ENCODE results near the gene CPM.
"Not testable (repeated sequence)": the region's sequence is repeated elsewhere in the genome, so short reads cannot be mapped to it uniquely, and the experiment has no call there.

The CPM gene

DNA sequence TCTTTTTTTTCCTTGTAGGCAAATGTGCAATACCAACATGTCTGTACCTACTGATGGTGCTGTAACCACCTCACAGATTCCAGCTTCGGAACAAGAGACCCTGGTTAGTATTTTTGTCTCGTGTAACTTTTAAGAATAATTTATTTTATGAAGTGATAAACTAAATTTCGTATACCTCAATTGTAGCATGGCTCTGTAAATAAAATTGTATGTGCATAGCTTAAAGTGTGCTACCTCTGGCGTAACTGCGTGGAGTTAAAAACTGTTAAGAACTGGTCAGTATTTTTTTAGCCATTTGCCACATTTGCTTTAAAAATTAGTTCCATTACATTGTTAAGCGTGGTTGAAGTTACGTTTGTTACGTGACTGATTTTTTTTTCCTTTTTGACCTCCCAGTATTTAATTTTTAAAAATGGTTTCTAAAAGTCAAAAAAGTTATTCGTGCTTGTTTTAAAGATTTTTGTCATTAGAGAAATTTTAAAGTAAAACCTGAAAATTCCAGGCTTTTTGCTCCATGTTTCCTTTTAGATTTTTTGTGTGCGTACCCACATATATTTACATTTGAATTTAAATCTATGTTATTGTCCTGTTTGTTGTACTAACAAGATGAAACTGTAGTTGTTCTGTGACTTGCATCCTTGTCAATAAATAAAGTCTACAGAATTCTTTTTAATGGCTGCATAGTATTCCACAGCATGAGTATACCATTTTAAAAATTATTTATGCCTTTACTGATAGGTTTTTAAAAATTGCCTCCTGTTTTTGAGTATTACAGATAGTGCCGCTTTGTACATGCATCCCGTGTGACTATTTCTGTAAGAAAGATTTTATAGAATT is 123.6 kb downstream of the CPM start:
- Mint-ChIP-seq H3K27me3 (ENCODE audit: low read depth) (peaks cover 3% of the 10 kb centered on the region), H3K9me3 (no peaks in the 10 kb centered on the region), H3K4me3 (peak overlapping the region; percentile 96 to 100 (median 100)), H3K27ac (peak overlapping the region; percentile 99 to 100 (median 100)), H3K36me3 (ENCODE audit: low read depth) (peaks cover 35% of the 10 kb centered on the region), H3K4me1 (peaks cover 27% of the 10 kb centered on the region)
- no peak for TF ChIP-seq CTCF (IDR thresholded peaks at IDR 0.05; ENCODE audit: unreplicated experiment in 3 of 3)

DNA sequence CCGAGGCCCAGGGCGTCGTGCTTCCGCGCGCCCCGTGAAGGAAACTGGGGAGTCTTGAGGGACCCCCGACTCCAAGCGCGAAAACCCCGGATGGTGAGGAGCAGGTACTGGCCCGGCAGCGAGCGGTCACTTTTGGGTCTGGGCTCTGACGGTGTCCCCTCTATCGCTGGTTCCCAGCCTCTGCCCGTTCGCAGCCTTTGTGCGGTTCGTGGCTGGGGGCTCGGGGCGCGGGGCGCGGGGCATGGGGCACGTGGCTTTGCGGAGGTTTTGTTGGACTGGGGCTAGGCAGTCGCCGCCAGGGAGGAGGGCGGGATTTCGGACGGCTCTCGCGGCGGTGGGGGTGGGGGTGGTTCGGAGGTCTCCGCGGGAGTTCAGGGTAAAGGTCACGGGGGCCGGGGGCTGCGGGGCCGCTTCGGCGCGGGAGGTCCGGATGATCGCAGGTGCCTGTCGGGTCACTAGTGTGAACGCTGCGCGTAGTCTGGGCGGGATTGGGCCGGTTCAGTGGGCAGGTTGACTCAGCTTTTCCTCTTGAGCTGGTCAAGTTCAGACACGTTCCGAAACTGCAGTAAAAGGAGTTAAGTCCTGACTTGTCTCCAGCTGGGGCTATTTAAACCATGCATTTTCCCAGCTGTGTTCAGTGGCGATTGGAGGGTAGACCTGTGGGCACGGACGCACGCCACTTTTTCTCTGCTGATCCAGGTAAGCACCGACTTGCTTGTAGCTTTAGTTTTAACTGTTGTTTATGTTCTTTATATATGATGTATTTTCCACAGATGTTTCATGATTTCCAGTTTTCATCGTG is 124.4 kb downstream of the CPM start:
- Mint-ChIP-seq H3K27me3 (ENCODE audit: low read depth) (peaks cover 3% of the 10 kb centered on the region), H3K4me1 (peaks cover 27% of the 10 kb centered on the region)

GRCh38 chr12:68807576-68808387 is 125.2 kb downstream of the CPM start, which contains the start of gene MDM2:
Gene MDM2 (plus strand): TSS chr12:68808177. CDS start chr12:68808478, 301 bp downstream.
- H3K36me3 Mint-ChIP-seq (ENCODE audit: low read depth) = peaks cover 25% of the 10 kb centered on the region
- no peaks in the 10 kb centered on the region for H3K9me3 Mint-ChIP-seq
- peak within 1 kb of the TSS; percentile 99 to 100 (median 100) for H3K27ac Mint-ChIP-seq
- H3K4me1 Mint-ChIP-seq = peaks cover 20% of the 10 kb centered on the region
- TF ChIP-seq CTCF (IDR thresholded peaks at IDR 0.05; ENCODE audit: unreplicated experiment in 3 of 3) = peak; percentile 69 to 71 (median 70)
- H3K4me3 Mint-ChIP-seq = peak within 1 kb of the TSS; percentile 96 to 100 (median 100)
- H3K27me3 Mint-ChIP-seq (ENCODE audit: low read depth) = peaks cover 3% of the 10 kb centered on the region

More for the DNA sequence above, 124.4 kb downstream of the CPM start:
- TF ChIP-seq CTCF (IDR thresholded peaks at IDR 0.05; ENCODE audit: unreplicated experiment in 3 of 3) = no peak
- Mint-ChIP-seq H3K9me3 (no peaks in the 10 kb centered on the region), H3K36me3 (ENCODE audit: low read depth) (peaks cover 32% of the 10 kb centered on the region), H3K27ac (peak overlapping the region; percentile 99 to 100 (median 100)), H3K4me3 (peak overlapping the region; percentile 96 to 100 (median 100))

GRCh38 chr12:68807274-68807575 is 125.7 kb downstream of the CPM start:
- Mint-ChIP-seq H3K4me3 (peak overlapping the region; percentile 96 to 100 (median 100)), H3K27ac (peak overlapping the region; percentile 95 to 100 (median 99)), H3K36me3 (ENCODE audit: low read depth) (peaks cover 23% of the 10 kb centered on the region), H3K4me1 (peaks cover 19% of the 10 kb centered on the region)
- H3K9me3 Mint-ChIP-seq; H3K27me3 Mint-ChIP-seq (ENCODE audit: low read depth): not testable (repeated sequence)

GRCh38 chr12:68806488-68807237 is 126.3 kb downstream of the CPM start:
- H3K36me3 Mint-ChIP-seq (ENCODE audit: low read depth) = peaks cover 21% of the 10 kb centered on the region

More at GRCh38 chr12:68806488-68807237, 126.3 kb downstream of the CPM start:
- H3K9me3 Mint-ChIP-seq = no peaks in the 10 kb centered on the region
- H3K4me3 Mint-ChIP-seq = peak overlapping the region; percentile 96 to 100 (median 100)
- peaks cover 25% of the 10 kb centered on the region for H3K4me1 Mint-ChIP-seq
- no peak for TF ChIP-seq CTCF (IDR thresholded peaks at IDR 0.05; ENCODE audit: unreplicated experiment in 3 of 3)
- H3K27me3 Mint-ChIP-seq (ENCODE audit: low read depth) = peaks cover 3% of the 10 kb centered on the region
- H3K27ac Mint-ChIP-seq = peak overlapping the region; percentile 95 to 100 (median 99)

All from nephron (organoid).